Activated naive CD4-positive, alpha-beta T cell treated with anti-CD3 and anti-CD28 coated beads, Interleukin-2, amount 50 U/mL, for 16 hours (primary cell): ENCODE results near the gene WDFY2.
"Not testable (repeated sequence)": the region's sequence is repeated elsewhere in the genome, so short reads cannot be mapped to it uniquely, and the experiment has no call there.

ENCODE experiments used
- DNase-seq: peaks from one replicate; pipeline ENCODE4 v3.0.0-alpha.2; 2020

WDFY2 gene

GRCh38 chr13:51564671-51565070 lies 19.6 kb upstream of the WDFY2 start:
- no peak for DNase-seq

- not testable (repeated sequence) for DNase-seq
Measured at GRCh38 chr13:51569001-51569400, 15.3 kb upstream of the WDFY2 start.

GRCh38 chr13:51576754-51577153 lies 7.5 kb upstream of the WDFY2 start:
- DNase-seq = no peak

- no peak for DNase-seq
Measured at GRCh38 chr13:51577690-51578089, 6.6 kb upstream of the WDFY2 start.

- no peak for DNase-seq
Measured at GRCh38 chr13:51579676-51580075, 4.6 kb upstream of the WDFY2 start.

GRCh38 chr13:51581148-51581820 lies 3.0 kb upstream of the WDFY2 start:
- no peak for DNase-seq

- no peak for DNase-seq
Measured at GRCh38 chr13:51583469-51583874, 790 bp upstream of the WDFY2 start.

GRCh38 chr13:51584731-51585672 lies 740 bp downstream of the WDFY2 start:
- DNase-seq = peak; percentile 65

- no peak for DNase-seq
Measured at GRCh38 chr13:51585696-51586095, 1.4 kb downstream of the WDFY2 start.

- DNase-seq = no peak
Measured at GRCh38 chr13:51587372-51587771, 3.1 kb downstream of the WDFY2 start.

- DNase-seq = no peak
Measured at GRCh38 chr13:51588406-51588949, 4.2 kb downstream of the WDFY2 start.

- no peak for DNase-seq
Measured at GRCh38 chr13:51589793-51590192, 5.5 kb downstream of the WDFY2 start.

GRCh38 chr13:51590231-51590970 lies 6.1 kb downstream of the WDFY2 start:
- DNase-seq = no peak

GRCh38 chr13:51590971-51591627 lies 6.8 kb downstream of the WDFY2 start:
- no peak for DNase-seq

GRCh38 chr13:51591938-51592337 lies 7.7 kb downstream of the WDFY2 start:
- DNase-seq = not testable (repeated sequence)

GRCh38 chr13:51594432-51594831 lies 10.2 kb downstream of the WDFY2 start:
- no peak for DNase-seq

GRCh38 chr13:51595416-51595815 lies 11.2 kb downstream of the WDFY2 start:
- no peak for DNase-seq

- DNase-seq = no peak
Measured at GRCh38 chr13:51596541-51596940, 12.3 kb downstream of the WDFY2 start.

- DNase-seq = no peak
Measured at GRCh38 chr13:51599444-51600176, 15.3 kb downstream of the WDFY2 start.

- no peak for DNase-seq
Measured at GRCh38 chr13:51600703-51601102, 16.4 kb downstream of the WDFY2 start.

GRCh38 chr13:51601601-51602565 lies 17.6 kb downstream of the WDFY2 start:
- DNase-seq = no peak
